Smooth muscle cell (in vitro differentiated cells): ENCODE measurements around the gene PLEKHG3. TPM values are rescaled to one million over a fixed set of nuclear protein-coding genes. Genes with fewer than 3 reads are reported as not detected.

Source experiments
- DNase-seq: peaks from one replicate; lab custom pipeline; 2025; ENCODE audit not compliant: unreplicated experiment; lab: John Stamatoyannopoulos, UW
- H2AFZ ChIP-seq: fragments of 200-600 bp; sonication (generic); 2 replicates; pipeline ENCODE4 v1.6.0; 2016; ENCODE audit warnings: antibody characterized with exemption, low read depth, mild to moderate bottlenecking
- H3F3A ChIP-seq: fragments of 200-600 bp; sonication (generic); 2 replicates; pipeline ENCODE4 v1.6.0; 2017; ENCODE audit warnings: antibody characterized with exemption, low read depth
- H3K27ac ChIP-seq: fragments of 200-600 bp; sonication (generic); 2 replicates; pipeline ENCODE4 v1.5.1; 2016; ENCODE audit warnings: low read depth, mild to moderate bottlenecking
- H3K27me3 ChIP-seq: fragments of 200-600 bp; sonication (generic); 2 replicates; pipeline ENCODE4 v1.6.1; 2016; ENCODE audit warnings: low read depth, mild to moderate bottlenecking
- H3K36me3 ChIP-seq: fragments of 200-600 bp; sonication (generic); 2 replicates; pipeline ENCODE4 v1.5.1; 2016; ENCODE audit warnings: low read depth
- H3K4me1 ChIP-seq: fragments of 200-600 bp; sonication (generic); 2 replicates; pipeline ENCODE4 v1.5.1; 2016; ENCODE audit warnings: low read depth
- H3K4me2 ChIP-seq: fragments of 200-600 bp; sonication (generic); 2 replicates; pipeline ENCODE4 v1.6.0; 2016; ENCODE audit warnings: mild to moderate bottlenecking
- H3K4me3 ChIP-seq: fragments of 200-600 bp; sonication (generic); 2 replicates; pipeline ENCODE4 v1.5.1; 2016; ENCODE audit warnings: mild to moderate bottlenecking
- H3K79me2 ChIP-seq: fragments of 200-600 bp; sonication (generic); 2 replicates; pipeline ENCODE4 v1.6.0; 2016; ENCODE audit warnings: low read depth, mild to moderate bottlenecking
- H3K9ac ChIP-seq: fragments of 200-600 bp; sonication (generic); 2 replicates; pipeline ENCODE4 v1.6.0; 2016; ENCODE audit warnings: low read depth
- H3K9me3 ChIP-seq: fragments of 200-600 bp; sonication (generic); replicated peaks from 2 replicates; pipeline ENCODE4 v1.5.1; 2016; ENCODE audit warnings: low read depth
- H4K20me1 ChIP-seq: fragments of 200-600 bp; sonication (generic); 2 replicates; pipeline ENCODE4 v1.6.0; 2016; ENCODE audit warnings: low read depth
- WGBS: methylation state at CpG from one replicate; pipeline ENCODE4 v1.1.7; 2016; ENCODE audit warnings: low lambda C conversion rate; 5-methylcytosine and 5-hydroxymethylcytosine counted together
- microRNA-seq: library from miRNA; unstranded; fragments of <30 nt; microRNA quantifications from one replicate; pipeline ENCODE4, GENCODE V29; 2016; ENCODE audit warnings: borderline number of aligned reads
- polyA plus RNA-seq: library from polyadenylated mRNA; unstranded; fragments of >200 nt; fragmentation: Nextera tagmentation; extraction: Ambion mirVana; gene quantifications from 2 replicates; pipeline ENCODE4 v1.2.1, GENCODE V29; 2016
- total RNA-seq: library from RNA; depleted of rRNA; stranded (reverse); fragments of >200 nt; gene quantifications from 2 replicates; pipeline ENCODE4 v1.2.3, GENCODE V29; 2014
- TF ChIP-seq, protein P1 (sequence below): fragments of 200-600 bp; sonication (generic); IDR thresholded peaks from 2 replicates; pipeline ENCODE4 v1.5.1; 2017; ENCODE audit warnings: borderline replicate concordance, mild to moderate bottlenecking, antibody characterized with exemption; ENCODE audit not compliant: insufficient read depth, poor library complexity, severe bottlenecking

Gene PLEKHG3
- total and polyA plus RNA-seq, 2 experiments from 2014 or later: 17.6 to 18.3 TPM

DNA sequence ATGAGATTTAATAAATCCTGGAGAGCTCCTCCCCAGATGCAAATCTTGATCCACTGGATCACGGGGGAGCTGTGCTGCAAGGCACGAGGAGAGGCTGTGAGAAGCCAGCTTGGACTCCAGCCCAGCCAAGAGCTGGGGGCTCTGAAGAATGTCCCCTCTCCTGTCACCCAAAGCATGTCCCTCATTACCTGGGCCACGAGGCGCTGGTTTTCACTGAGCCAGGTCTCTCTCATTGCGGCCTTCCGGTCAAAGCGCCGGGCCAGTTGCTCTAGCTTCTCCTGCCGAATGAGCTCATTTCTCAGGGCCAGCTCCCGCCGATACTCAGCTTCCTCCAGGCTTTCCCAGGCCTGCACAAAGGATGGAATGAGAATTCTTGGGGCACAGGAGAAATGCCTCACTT is 92.1 kb downstream of the PLEKHG3 start:
- H3K4me2 ChIP-seq: no peak overlapping the region
- TF ChIP-seq, protein P1, sequence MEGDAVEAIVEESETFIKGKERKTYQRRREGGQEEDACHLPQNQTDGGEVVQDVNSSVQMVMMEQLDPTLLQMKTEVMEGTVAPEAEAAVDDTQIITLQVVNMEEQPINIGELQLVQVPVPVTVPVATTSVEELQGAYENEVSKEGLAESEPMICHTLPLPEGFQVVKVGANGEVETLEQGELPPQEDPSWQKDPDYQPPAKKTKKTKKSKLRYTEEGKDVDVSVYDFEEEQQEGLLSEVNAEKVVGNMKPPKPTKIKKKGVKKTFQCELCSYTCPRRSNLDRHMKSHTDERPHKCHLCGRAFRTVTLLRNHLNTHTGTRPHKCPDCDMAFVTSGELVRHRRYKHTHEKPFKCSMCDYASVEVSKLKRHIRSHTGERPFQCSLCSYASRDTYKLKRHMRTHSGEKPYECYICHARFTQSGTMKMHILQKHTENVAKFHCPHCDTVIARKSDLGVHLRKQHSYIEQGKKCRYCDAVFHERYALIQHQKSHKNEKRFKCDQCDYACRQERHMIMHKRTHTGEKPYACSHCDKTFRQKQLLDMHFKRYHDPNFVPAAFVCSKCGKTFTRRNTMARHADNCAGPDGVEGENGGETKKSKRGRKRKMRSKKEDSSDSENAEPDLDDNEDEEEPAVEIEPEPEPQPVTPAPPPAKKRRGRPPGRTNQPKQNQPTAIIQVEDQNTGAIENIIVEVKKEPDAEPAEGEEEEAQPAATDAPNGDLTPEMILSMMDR: no peak
- peaks cover 2% of the 10 kb centered on the region for H3K4me1 ChIP-seq
- no peaks in the 10 kb centered on the region for H4K20me1 ChIP-seq
- WGBS: 90% methylated on average over 11 of the region's 11 CpGs
- H3K36me3 ChIP-seq: no peaks in the 10 kb centered on the region
- H3K9ac ChIP-seq: no peak overlapping the region
- H3K27me3 ChIP-seq: peaks cover 3% of the 10 kb centered on the region
- H3K9me3 ChIP-seq: no peaks in the 10 kb centered on the region
- no peak overlapping the region for H3K4me3 ChIP-seq
- DNase-seq: no peak
- H3F3A ChIP-seq: no peaks in the 10 kb centered on the region
- H3K79me2 ChIP-seq: no peaks in the 10 kb centered on the region
- no peak overlapping the region for H2AFZ ChIP-seq
- no peak overlapping the region for H3K27ac ChIP-seq

DNA sequence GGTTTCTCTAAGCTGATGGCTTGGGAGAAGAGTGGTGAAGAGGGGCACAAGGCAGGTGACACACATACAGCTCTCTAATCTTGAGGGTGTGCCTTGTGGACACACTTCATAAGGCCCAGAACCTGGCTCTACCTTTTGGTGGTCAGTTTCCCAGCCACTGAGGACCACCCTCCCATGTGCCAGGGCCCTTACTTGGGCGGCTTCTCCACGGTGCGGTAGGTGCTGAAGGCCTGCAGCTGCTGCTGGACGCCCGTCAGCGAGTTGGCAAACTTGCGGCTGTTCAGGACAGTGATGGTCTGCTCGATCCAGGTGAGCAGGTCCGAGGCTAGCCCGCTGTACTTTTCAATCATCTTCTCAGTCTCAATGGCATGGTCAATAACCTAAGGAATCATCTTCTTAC is 95.3 kb downstream of the PLEKHG3 start:
- Histone ChIP-seq H2AFZ (no peak overlapping the region), H3K36me3 (no peaks in the 10 kb centered on the region), H3K9ac (no peak overlapping the region), H3K4me3 (no peak overlapping the region), H3K27ac (no peak overlapping the region), H3K9me3 (no peaks in the 10 kb centered on the region), H3F3A (no peaks in the 10 kb centered on the region), H4K20me1 (no peaks in the 10 kb centered on the region), H3K4me2 (no peak overlapping the region), H3K27me3 (peaks cover 3% of the 10 kb centered on the region), H3K4me1 (no peaks in the 10 kb centered on the region), H3K79me2 (no peaks in the 10 kb centered on the region)
- DNase-seq: no peak
- 96% methylated on average over 10 of the region's 10 CpGs for WGBS
- TF ChIP-seq, protein P1: no peak

Small RNA genes lying within 50 kb of the gene (microRNA-seq; reads per million reads assigned to microRNA genes)
- not detected for gene MIR7855

Other genes starting within 250 kb of the PLEKHG3 start
- gene AKAP5, start 238.9 kb upstream of the PLEKHG3 start, total RNA-seq: 4.4 and 7.6 TPM in 2 replicates
- 0.80 and 0.94 TPM in 2 replicates for gene AKAP5, start 238.9 kb upstream of the PLEKHG3 start, polyA plus RNA-seq
- 8.9 and 12.5 TPM in 2 replicates for gene ZBTB25, start 200.6 kb upstream of the PLEKHG3 start, total RNA-seq
- gene ZBTB25, start 200.6 kb upstream of the PLEKHG3 start, polyA plus RNA-seq: 6.9 and 13.3 TPM in 2 replicates
- gene ZBTB1, start 199.7 kb upstream of the PLEKHG3 start, total RNA-seq: 82.9 and 106 TPM in 2 replicates
- 39.7 and 41.3 TPM in 2 replicates for gene ZBTB1, start 199.7 kb upstream of the PLEKHG3 start, polyA plus RNA-seq
- 3.4 and 6.6 TPM in 2 replicates for gene HSPA2, start 163.7 kb upstream of the PLEKHG3 start, total RNA-seq
- 5.2 and 6.6 TPM in 2 replicates for gene HSPA2, start 163.7 kb upstream of the PLEKHG3 start, polyA plus RNA-seq
- gene PPP1R36, start 154.5 kb upstream of the PLEKHG3 start, total RNA-seq: 1.9 and 2.0 TPM in 2 replicates
- 2.2 and 3.0 TPM in 2 replicates for gene PPP1R36, start 154.5 kb upstream of the PLEKHG3 start, polyA plus RNA-seq
- gene SPTB, start 175.5 kb downstream of the PLEKHG3 start, total RNA-seq: 0.18 and 3.3 TPM in 2 replicates
- 0.25 and 0.70 TPM in 2 replicates for gene SPTB, start 175.5 kb downstream of the PLEKHG3 start, polyA plus RNA-seq
- gene CHURC1, start 210.0 kb downstream of the PLEKHG3 start, total RNA-seq: 31.8 and 48.8 TPM in 2 replicates
- gene CHURC1, start 210.0 kb downstream of the PLEKHG3 start, polyA plus RNA-seq: 102 and 121 TPM in 2 replicates
- gene GPX2, start 238.3 kb downstream of the PLEKHG3 start, total RNA-seq: 0.85 and 3.6 TPM in 2 replicates
- 0.30 and 1.3 TPM in 2 replicates for gene GPX2, start 238.3 kb downstream of the PLEKHG3 start, polyA plus RNA-seq